Panc1 (cell line): ENCODE results near the gene TAL1. TPM values are rescaled to one million over a fixed set of nuclear protein-coding genes. Genes with fewer than 3 reads are reported as not detected.

Experiments
- ATAC-seq: fragments of 200-7000 bp; cut with Tn5 transposase; 2 replicates; pipeline ENCODE4 v1.9.1; 2020; ENCODE audit warnings: mild to moderate bottlenecking, moderate library complexity
- BruUV-seq: library from RNA; stranded (reverse); fragments of 400-500 nt; replicated peaks from 2 replicates; lab custom pipeline; 2021; lab: Mats Ljungman, UMichigan
- CTCF ChIA-PET: fragments of 300-600 bp; sonication (Branson Sonifier 250); formaldehyde crosslinking; loops from one replicate; lab custom pipeline; 2022; ENCODE audit warnings: antibody characterized with exemption; lab: Charles Lee
- POLR2A ChIA-PET: fragments of 300-600 bp; sonication (Branson Sonifier 250); formaldehyde crosslinking; loops from one replicate; lab custom pipeline; 2022; ENCODE audit warnings: antibody characterized with exemption; lab: Charles Lee
- DNase-seq: peaks from one replicate; pipeline ENCODE4 v3.0.0-alpha.2; 2010; ENCODE audit warnings: low read depth, low spot score
- H3K27ac ChIP-seq: 2 replicates; pipeline ENCODE4 v1.5.1; 2011; ENCODE audit warnings: mild to moderate bottlenecking, low read length, inconsistent platforms
- H3K27me3 ChIP-seq: fragments of 200-500 bp; sonication (Bioruptor generic); 2 replicates; pipeline ENCODE4 v1.6.0; 2014; ENCODE audit warnings: low read length, inconsistent platforms; ENCODE audit not compliant: control insufficient read depth, insufficient read depth
- H3K36me3 ChIP-seq: fragments of 200-500 bp; sonication (Bioruptor generic); 2 replicates; pipeline ENCODE4 v1.5.1; 2014; ENCODE audit warnings: inconsistent platforms, mild to moderate bottlenecking, low read length, moderate library complexity; ENCODE audit not compliant: control insufficient read depth, insufficient read depth
- H3K4me1 ChIP-seq: 2 replicates; pipeline ENCODE4 v1.5.1; 2011; ENCODE audit warnings: inconsistent platforms, mild to moderate bottlenecking, low read length, moderate library complexity; ENCODE audit not compliant: control insufficient read depth, insufficient read depth
- H3K4me3 ChIP-seq, 2 experiments: 2 replicates each; pipeline ENCODE4 v1.5.1; 2011 to 2012; ENCODE audit warnings: low read depth in 2 of 2, low read length in 2 of 2, mild to moderate bottlenecking in 2 of 2, inconsistent platforms in 1 of 2, moderate library complexity in 1 of 2
- H3K9me3 ChIP-seq: fragments of 200-500 bp; sonication (Bioruptor generic); 2 replicates; pipeline ENCODE4 v1.5.1; 2014; ENCODE audit warnings: low read depth, mild to moderate bottlenecking, inconsistent platforms, low read length, moderate library complexity; ENCODE audit not compliant: control insufficient read depth, insufficient read depth
- POLR2AphosphoS5 ChIP-seq: IDR thresholded peaks from 2 replicates; pipeline ENCODE4 v1.6.1; 2012; ENCODE audit warnings: mild to moderate bottlenecking, low read depth, low read length, moderate library complexity
- SIN3A ChIP-seq: IDR thresholded peaks from 2 replicates; pipeline ENCODE4 v1.6.1; 2012; ENCODE audit warnings: low read depth, mild to moderate bottlenecking, low read length, moderate library complexity, borderline replicate concordance; ENCODE audit not compliant: insufficient read depth
- TCF7L2 ChIP-seq: IDR thresholded peaks from 2 replicates; pipeline ENCODE4 v1.6.1; 2011; ENCODE audit warnings: mild to moderate bottlenecking, low read depth, low read length, inconsistent platforms
- in situ Hi-C: cut with HindIII; loops from 2 replicates; pipeline ENCODE4 v1.10.0; 2016; ENCODE audit warnings: low sequenced_read_pairs, low pct_unique_long_range_greater_than_20kb
- intact Hi-C: fragments of 100-400 bp; cut with micrococcal nuclease; formaldehyde crosslinking; loops from one replicate; pipeline ENCODE4 v1.10.0; 2022; ENCODE audit not compliant: unreplicated experiment
- total RNA-seq: library from RNA; stranded (reverse); gene quantifications from one replicate; pipeline ENCODE4 v1.2.1, GENCODE V29; 2021; ENCODE audit not compliant: unreplicated experiment
- TF ChIP-seq, protein P1 (sequence below), 2 experiments: IDR thresholded peaks; 2 replicates each; pipeline ENCODE4 v1.6.1; 2011 to 2012; ENCODE audit warnings: low read depth in 2 of 2, control low read depth in 1 of 2, low read length in 1 of 2, mild to moderate bottlenecking in 1 of 2, moderate library complexity in 1 of 2; ENCODE audit not compliant: insufficient read depth in 1 of 2
- TF ChIP-seq, protein P2 (sequence below): fragments of 450-650 bp; IDR thresholded peaks from 2 replicates; pipeline ENCODE4 v1.5.1; 2017; ENCODE audit warnings: mild to moderate bottlenecking

TAL1 gene
- total RNA-seq, 1 experiment from 2014 or later = 0.05 TPM

DNA sequence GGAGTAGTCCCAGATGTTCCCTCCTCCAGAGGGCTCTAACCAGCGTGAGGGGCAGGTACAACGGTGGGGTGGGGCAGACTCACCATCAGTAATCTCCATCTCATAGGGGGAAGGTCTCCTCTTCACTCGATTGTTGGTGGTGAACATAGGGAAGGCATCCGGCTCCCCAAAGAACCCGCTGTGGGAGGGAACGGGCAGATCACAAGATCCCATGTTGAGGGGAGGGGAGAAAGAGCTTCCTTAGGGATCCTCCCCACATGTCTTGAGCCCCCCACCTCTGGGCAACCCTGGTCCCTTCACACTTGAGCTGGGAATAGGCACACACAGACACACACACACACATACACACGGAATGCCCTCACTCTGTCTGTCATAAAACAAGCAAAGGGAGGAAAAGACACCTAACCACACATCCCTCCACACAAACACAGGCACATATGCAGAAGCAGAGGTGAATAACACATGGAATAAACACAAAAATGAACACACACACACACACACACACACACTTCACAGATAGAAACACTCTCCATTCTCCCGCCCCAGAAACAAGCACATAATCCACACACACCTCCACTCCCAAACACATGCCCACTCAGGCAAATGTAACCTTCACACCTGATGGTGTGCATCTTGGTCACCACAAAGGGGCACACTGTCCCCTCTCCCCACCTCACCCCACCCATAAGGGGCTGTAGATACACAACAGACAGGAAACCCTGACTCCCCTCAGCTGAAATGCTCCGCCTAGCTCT is 7.9 kb downstream of the TAL1 start:
- no TSS peak for BruUV-seq
- Histone ChIP-seq H3K9me3 (no peaks in the 10 kb centered on the region), H3K27ac (no peak overlapping the region), H3K36me3 (no peaks in the 10 kb centered on the region), H3K4me1 (0 out of 2 replicates have a peak, but pooled peaks cover 2% of the 10 kb centered on the region), H3K4me3 (no peak overlapping the region), H3K27me3 (peaks cover 15% of the 10 kb centered on the region; the same call in 1 of the 2 replicates)
- CTCF ChIA-PET = no interaction called here
- ATAC-seq (no peak), DNase-seq (no peak)
- TF ChIP-seq POLR2AphosphoS5 (no peak), TCF7L2 (no peak)
- TF ChIP-seq, protein P1, sequence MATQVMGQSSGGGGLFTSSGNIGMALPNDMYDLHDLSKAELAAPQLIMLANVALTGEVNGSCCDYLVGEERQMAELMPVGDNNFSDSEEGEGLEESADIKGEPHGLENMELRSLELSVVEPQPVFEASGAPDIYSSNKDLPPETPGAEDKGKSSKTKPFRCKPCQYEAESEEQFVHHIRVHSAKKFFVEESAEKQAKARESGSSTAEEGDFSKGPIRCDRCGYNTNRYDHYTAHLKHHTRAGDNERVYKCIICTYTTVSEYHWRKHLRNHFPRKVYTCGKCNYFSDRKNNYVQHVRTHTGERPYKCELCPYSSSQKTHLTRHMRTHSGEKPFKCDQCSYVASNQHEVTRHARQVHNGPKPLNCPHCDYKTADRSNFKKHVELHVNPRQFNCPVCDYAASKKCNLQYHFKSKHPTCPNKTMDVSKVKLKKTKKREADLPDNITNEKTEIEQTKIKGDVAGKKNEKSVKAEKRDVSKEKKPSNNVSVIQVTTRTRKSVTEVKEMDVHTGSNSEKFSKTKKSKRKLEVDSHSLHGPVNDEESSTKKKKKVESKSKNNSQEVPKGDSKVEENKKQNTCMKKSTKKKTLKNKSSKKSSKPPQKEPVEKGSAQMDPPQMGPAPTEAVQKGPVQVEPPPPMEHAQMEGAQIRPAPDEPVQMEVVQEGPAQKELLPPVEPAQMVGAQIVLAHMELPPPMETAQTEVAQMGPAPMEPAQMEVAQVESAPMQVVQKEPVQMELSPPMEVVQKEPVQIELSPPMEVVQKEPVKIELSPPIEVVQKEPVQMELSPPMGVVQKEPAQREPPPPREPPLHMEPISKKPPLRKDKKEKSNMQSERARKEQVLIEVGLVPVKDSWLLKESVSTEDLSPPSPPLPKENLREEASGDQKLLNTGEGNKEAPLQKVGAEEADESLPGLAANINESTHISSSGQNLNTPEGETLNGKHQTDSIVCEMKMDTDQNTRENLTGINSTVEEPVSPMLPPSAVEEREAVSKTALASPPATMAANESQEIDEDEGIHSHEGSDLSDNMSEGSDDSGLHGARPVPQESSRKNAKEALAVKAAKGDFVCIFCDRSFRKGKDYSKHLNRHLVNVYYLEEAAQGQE (IDR thresholded peaks at IDR 0.05; ENCODE audit: insufficient read depth in 1 of 2, low read depth in 2 of 2, low read length in 1 of 2) = no peak
- in situ Hi-C loops (no loop called here), intact Hi-C loops (no loop called here)
- POLR2A ChIA-PET = no interaction called here

DNA sequence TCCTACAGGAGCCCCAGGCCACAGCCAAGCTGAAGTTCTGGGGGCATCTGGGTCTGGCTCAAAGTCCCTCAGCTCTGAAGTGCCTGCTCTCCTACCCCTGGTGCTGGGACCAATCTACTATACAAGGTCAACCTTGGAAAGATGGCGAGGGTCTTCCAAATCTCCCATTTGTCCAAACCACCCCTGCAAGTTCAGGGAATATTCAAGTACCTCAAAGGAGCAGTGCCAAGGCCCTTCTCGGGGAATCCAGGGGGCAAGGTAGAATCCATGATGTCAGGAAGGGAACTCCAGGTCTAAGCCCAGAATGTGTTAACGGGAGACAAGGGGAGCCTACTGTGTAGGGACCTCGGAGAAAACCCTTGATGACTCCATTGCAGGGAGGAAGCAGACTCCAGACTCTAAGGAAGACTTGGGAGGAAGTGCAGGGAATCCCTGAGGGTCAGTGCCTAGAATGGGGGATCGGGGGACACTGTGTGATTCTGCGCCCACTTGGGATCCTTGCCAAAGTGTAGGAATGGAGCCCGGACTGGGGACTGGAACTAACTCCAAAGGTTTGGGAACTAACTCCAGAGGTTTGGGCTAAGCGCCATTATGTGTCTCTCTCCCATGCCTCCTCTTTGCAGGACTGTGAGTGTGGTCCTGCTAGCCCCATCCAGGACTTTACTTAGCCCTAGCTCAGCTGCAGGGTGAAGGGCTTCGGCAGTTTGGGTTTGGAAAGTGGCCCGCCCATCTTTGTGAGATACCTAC is 8.7 kb downstream of the TAL1 start:
- ATAC-seq (no peak), DNase-seq (no peak)
- 0 out of 2 replicates have a peak, but pooled peaks cover 2% of the 10 kb centered on the region for H3K4me1 ChIP-seq
- ChIA-PET POLR2A (interaction anchor here (0.6 kb wide), 1 partner anchor 44 kb away, joined by 3 read pairs; no protein-coding TSS in a partner anchor), CTCF (interaction anchor here (0.6 kb wide), 1 partner anchor 21 kb away, joined by 3 read pairs; no protein-coding TSS in a partner anchor)
- no peak overlapping the region for H3K4me3 ChIP-seq
- H3K27me3 ChIP-seq = peaks cover 15% of the 10 kb centered on the region; the same call in 1 of the 2 replicates
- no peak overlapping the region for H3K27ac ChIP-seq
- intact Hi-C loops (no loop called here), in situ Hi-C loops (no loop called here)
- BruUV-seq = no TSS peak
- no peaks in the 10 kb centered on the region for H3K9me3 ChIP-seq
- no peaks in the 10 kb centered on the region for H3K36me3 ChIP-seq
- TF ChIP-seq, protein P2, sequence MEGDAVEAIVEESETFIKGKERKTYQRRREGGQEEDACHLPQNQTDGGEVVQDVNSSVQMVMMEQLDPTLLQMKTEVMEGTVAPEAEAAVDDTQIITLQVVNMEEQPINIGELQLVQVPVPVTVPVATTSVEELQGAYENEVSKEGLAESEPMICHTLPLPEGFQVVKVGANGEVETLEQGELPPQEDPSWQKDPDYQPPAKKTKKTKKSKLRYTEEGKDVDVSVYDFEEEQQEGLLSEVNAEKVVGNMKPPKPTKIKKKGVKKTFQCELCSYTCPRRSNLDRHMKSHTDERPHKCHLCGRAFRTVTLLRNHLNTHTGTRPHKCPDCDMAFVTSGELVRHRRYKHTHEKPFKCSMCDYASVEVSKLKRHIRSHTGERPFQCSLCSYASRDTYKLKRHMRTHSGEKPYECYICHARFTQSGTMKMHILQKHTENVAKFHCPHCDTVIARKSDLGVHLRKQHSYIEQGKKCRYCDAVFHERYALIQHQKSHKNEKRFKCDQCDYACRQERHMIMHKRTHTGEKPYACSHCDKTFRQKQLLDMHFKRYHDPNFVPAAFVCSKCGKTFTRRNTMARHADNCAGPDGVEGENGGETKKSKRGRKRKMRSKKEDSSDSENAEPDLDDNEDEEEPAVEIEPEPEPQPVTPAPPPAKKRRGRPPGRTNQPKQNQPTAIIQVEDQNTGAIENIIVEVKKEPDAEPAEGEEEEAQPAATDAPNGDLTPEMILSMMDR = no peak
- TF ChIP-seq, protein P1 (IDR thresholded peaks at IDR 0.05; ENCODE audit: insufficient read depth in 1 of 2, low read depth in 2 of 2, low read length in 1 of 2) = no peak
- TF ChIP-seq TCF7L2 (no peak), POLR2AphosphoS5 (no peak), SIN3A (no peak)
